Vagina (tissue), 2 donors: ENCODE results near the gene GRK1. TPM values are rescaled to one million over a fixed set of nuclear protein-coding genes. Genes with fewer than 3 reads are reported as not detected.

Experiments used
- DNase-seq, 2 donors: peaks; one replicate each; pipeline ENCODE4 v3.0.0-alpha.2; 2017; ENCODE audit errors: extremely low spot score in 2 of 2
- H3K27ac ChIP-seq: fragments of 200-600 bp; sonication (generic); one replicate; pipeline ENCODE4 v1.5.1; 2019
- H3K27me3 ChIP-seq: fragments of 200-600 bp; sonication (generic); one replicate; pipeline ENCODE4 v1.5.1; 2019
- H3K36me3 ChIP-seq, 2 donors: fragments of 200-600 bp; sonication (generic); one replicate each; pipeline ENCODE4 v1.5.1; 2017 to 2019
- H3K4me1 ChIP-seq: fragments of 200-600 bp; sonication (generic); one replicate; pipeline ENCODE4 v1.5.1; 2019
- H3K4me3 ChIP-seq, 2 donors: fragments of 200-600 bp; sonication (generic); 1 replicate in 1 of 2; 2 replicates in 1 of 2; pipeline ENCODE4 v1.5.1; 2016 to 2019
- H3K9me3 ChIP-seq: fragments of 200-600 bp; sonication (generic); one replicate; pipeline ENCODE4 v1.5.1; 2019
- POLR2A ChIP-seq, 2 donors: fragments of 450-650 bp; IDR thresholded peaks; one replicate each; pipeline ENCODE4 v1.6.1; 2017; ENCODE audit warnings: antibody characterized with exemption in 2 of 2, mild to moderate bottlenecking in 2 of 2, moderate library complexity in 2 of 2
- POLR2AphosphoS5 ChIP-seq, 2 donors: sonication (generic); formaldehyde crosslinking; IDR thresholded peaks; one replicate each; pipeline ENCODE4 v1.9.0; 2017; ENCODE audit warnings: antibody characterized with exemption in 2 of 2, mild to moderate bottlenecking in 2 of 2, low read depth in 1 of 2; ENCODE audit not compliant: insufficient read depth in 1 of 2
- intact Hi-C: fragments of 100-400 bp; cut with DNase I; formaldehyde crosslinking; loops from one replicate; pipeline ENCODE4 v1.15.1; 2023
- total RNA-seq: library from RNA; depleted of rRNA; stranded (reverse); fragments of >200 nt; gene quantifications from one replicate; pipeline ENCODE4 v1.2.3, GENCODE V29; 2016
- TF ChIP-seq, protein P1 (sequence below), 3 experiments: fragments of 450-650 bp in 2 of 3; fragments of 200-600 bp in 1 of 3; sonication (generic) in 1 of 3; IDR thresholded peaks; one replicate each; pipeline ENCODE4 v1.5.1; 2017 to 2019; ENCODE audit warnings: antibody characterized with exemption in 3 of 3, mild to moderate bottlenecking in 2 of 3, moderate library complexity in 2 of 3

The GRK1 gene
- total RNA-seq, 1 donor from 2014 or later = not detected

DNA sequence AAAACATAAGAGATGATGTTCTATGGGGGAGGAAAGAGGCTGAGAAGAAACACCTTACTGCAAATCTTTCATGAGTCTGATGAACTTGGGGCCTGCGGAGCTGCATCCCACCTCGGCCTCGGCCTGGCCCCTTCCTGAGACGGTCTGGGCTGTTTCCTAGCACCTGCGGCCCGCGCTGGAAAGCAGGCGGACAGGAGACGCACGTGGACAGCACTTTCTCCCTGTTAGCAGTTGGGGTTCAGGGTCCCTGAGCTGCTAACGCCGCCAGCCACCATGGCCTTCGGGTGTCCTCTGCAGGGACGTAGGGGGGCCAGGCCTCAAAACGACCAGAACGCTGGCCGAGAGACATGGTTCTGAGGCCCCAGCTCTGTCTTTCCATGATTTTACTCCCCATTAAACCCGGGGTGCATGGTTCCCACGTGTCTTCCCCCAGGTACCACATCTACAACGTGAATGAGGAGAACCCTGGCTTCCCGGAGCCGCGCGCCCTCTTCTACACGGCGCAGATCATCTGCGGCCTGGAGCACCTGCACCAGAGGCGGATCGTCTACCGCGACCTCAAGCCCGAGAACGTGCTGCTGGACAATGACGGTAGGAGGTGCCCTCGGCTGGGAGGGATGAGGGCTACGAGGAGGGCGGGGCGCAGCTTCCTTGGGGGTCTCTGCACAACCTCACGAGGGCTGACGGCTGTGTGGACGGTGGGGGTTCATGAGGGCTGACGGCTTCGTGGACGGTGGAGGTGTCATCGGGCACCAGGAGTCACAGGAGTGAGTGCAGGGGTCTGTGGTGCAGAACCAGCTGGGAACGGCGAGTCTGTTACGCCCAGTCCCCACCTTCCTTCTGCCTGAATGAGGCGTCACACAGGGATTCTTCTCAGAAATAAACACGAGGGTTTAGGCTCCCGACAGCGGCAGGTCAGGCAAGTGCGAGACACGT, 4.3 kb downstream of the GRK1 start:
- TF ChIP-seq, protein P1, sequence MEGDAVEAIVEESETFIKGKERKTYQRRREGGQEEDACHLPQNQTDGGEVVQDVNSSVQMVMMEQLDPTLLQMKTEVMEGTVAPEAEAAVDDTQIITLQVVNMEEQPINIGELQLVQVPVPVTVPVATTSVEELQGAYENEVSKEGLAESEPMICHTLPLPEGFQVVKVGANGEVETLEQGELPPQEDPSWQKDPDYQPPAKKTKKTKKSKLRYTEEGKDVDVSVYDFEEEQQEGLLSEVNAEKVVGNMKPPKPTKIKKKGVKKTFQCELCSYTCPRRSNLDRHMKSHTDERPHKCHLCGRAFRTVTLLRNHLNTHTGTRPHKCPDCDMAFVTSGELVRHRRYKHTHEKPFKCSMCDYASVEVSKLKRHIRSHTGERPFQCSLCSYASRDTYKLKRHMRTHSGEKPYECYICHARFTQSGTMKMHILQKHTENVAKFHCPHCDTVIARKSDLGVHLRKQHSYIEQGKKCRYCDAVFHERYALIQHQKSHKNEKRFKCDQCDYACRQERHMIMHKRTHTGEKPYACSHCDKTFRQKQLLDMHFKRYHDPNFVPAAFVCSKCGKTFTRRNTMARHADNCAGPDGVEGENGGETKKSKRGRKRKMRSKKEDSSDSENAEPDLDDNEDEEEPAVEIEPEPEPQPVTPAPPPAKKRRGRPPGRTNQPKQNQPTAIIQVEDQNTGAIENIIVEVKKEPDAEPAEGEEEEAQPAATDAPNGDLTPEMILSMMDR (IDR thresholded peaks at IDR 0.05) = no peak
- no peak for TF ChIP-seq POLR2A (IDR thresholded peaks at IDR 0.05)
- no peak for TF ChIP-seq POLR2AphosphoS5 (IDR thresholded peaks at IDR 0.05; ENCODE audit: insufficient read depth in 1 of 2, low read depth in 1 of 2)
- DNase-seq = no peak
- Histone ChIP-seq H3K9me3 (no peaks in the 10 kb centered on the region), H3K4me1 (no peaks in the 10 kb centered on the region), H3K27me3 (no peaks in the 10 kb centered on the region), H3K4me3 (no peak overlapping the region), H3K36me3 (no peaks in the 10 kb centered on the region), H3K27ac (no peak overlapping the region)
- intact Hi-C loops = no loop called here

GRCh38 chr13:113672002-113672651, 5.1 kb downstream of the GRK1 start:
- TF ChIP-seq POLR2A (IDR thresholded peaks at IDR 0.05) = no peak
- TF ChIP-seq, protein P1 (IDR thresholded peaks at IDR 0.05) = no peak
- TF ChIP-seq POLR2AphosphoS5 (IDR thresholded peaks at IDR 0.05; ENCODE audit: insufficient read depth in 1 of 2, low read depth in 1 of 2) = no peak

GRCh38 chr13:113722921-113723320, 55.9 kb downstream of the GRK1 start:
- no peak overlapping the region for H3K27ac ChIP-seq
- intact Hi-C loops = no loop called here
- peaks cover 9% of the 10 kb centered on the region for H3K4me1 ChIP-seq
- no peak overlapping the region for H3K4me3 ChIP-seq
- H3K36me3 ChIP-seq = no peaks in the 10 kb centered on the region
- TF ChIP-seq, protein P1 (IDR thresholded peaks at IDR 0.05) = no peak
- TF ChIP-seq POLR2A (IDR thresholded peaks at IDR 0.05) = no peak
- no peak for TF ChIP-seq POLR2AphosphoS5 (IDR thresholded peaks at IDR 0.05; ENCODE audit: insufficient read depth in 1 of 2, low read depth in 1 of 2)
- H3K27me3 ChIP-seq = no peaks in the 10 kb centered on the region
- no peak for DNase-seq
- no peaks in the 10 kb centered on the region for H3K9me3 ChIP-seq

More at GRCh38 chr13:113672002-113672651, 5.1 kb downstream of the GRK1 start:
- Histone ChIP-seq H3K4me1 (no peaks in the 10 kb centered on the region), H3K36me3 (no peaks in the 10 kb centered on the region), H3K9me3 (no peaks in the 10 kb centered on the region), H3K27ac (no peak overlapping the region), H3K27me3 (no peaks in the 10 kb centered on the region), H3K4me3 (no peak overlapping the region)
- intact Hi-C loops = no loop called here
- DNase-seq = no peak

DNA sequence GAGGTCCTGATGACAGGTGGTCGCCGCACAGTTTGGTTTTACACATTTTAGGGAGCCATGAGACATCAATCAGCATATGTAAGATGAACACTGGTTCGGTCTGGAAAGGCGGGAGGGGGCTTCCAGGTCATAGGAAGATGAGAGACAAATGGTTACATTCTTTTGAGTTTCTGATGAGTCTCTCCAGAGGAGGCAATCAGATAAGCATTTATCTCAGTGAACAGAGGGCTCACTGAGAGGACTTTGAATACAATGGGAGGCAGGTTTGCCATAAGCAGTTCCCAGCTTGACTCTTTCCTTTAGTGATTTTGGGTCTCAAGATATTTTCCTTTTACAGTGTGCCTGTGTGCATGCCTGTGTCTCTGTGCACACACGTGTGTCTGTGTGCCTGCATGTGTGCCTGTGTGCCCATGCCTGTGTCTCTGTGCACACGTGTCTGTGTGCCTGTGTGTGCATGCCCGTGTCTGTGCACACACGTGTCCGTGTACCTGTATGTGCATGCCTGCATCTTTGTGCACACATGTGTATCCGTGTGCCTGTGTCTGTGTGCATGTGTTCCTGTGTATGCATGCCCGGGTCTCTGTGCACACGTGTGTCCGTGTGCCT, 56.5 kb downstream of the GRK1 start:
- no peaks in the 10 kb centered on the region for H3K9me3 ChIP-seq
- H3K4me3 ChIP-seq = no peak overlapping the region
- no peak for DNase-seq
- intact Hi-C loops = no loop called here
- H3K4me1 ChIP-seq = peaks cover 9% of the 10 kb centered on the region
- no peak overlapping the region for H3K27ac ChIP-seq
- TF ChIP-seq POLR2AphosphoS5 (IDR thresholded peaks at IDR 0.05; ENCODE audit: insufficient read depth in 1 of 2, low read depth in 1 of 2) (no peak), POLR2A (IDR thresholded peaks at IDR 0.05) (no peak)
- TF ChIP-seq, protein P1 (IDR thresholded peaks at IDR 0.05) = no peak
- no peaks in the 10 kb centered on the region for H3K36me3 ChIP-seq
- no peaks in the 10 kb centered on the region for H3K27me3 ChIP-seq
